Measurements from ENCODE around the gene SHB.

DNA sequence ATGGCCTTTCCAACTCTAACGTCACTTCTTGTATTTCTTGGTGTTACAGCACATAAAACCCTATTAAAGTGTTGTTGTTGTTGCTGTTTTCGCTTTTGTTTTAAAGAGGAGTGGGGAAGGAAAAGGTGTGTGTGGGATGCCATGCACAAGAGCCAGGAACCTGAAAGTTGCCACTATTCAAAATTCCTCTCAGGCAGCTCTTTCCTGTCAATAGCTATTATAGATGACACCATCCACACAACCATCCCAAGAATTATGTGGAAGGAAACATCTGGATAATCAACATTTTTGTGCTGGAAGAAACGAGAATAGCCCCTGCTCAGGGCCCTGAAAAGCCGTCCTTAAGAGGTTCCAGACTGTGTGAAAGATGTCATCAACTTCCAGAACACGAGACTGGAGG is 79.3 kb downstream of the SHB start:
- TF ChIP-seq TAF1 (IDR thresholded peaks at IDR 0.05; ENCODE audit: borderline replicate concordance, insufficient read depth, low read length) = no peak
- TF ChIP-seq, protein P1, sequence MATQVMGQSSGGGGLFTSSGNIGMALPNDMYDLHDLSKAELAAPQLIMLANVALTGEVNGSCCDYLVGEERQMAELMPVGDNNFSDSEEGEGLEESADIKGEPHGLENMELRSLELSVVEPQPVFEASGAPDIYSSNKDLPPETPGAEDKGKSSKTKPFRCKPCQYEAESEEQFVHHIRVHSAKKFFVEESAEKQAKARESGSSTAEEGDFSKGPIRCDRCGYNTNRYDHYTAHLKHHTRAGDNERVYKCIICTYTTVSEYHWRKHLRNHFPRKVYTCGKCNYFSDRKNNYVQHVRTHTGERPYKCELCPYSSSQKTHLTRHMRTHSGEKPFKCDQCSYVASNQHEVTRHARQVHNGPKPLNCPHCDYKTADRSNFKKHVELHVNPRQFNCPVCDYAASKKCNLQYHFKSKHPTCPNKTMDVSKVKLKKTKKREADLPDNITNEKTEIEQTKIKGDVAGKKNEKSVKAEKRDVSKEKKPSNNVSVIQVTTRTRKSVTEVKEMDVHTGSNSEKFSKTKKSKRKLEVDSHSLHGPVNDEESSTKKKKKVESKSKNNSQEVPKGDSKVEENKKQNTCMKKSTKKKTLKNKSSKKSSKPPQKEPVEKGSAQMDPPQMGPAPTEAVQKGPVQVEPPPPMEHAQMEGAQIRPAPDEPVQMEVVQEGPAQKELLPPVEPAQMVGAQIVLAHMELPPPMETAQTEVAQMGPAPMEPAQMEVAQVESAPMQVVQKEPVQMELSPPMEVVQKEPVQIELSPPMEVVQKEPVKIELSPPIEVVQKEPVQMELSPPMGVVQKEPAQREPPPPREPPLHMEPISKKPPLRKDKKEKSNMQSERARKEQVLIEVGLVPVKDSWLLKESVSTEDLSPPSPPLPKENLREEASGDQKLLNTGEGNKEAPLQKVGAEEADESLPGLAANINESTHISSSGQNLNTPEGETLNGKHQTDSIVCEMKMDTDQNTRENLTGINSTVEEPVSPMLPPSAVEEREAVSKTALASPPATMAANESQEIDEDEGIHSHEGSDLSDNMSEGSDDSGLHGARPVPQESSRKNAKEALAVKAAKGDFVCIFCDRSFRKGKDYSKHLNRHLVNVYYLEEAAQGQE (IDR thresholded peaks at IDR 0.05; ENCODE audit: insufficient read depth in 1 of 2, low read depth in 2 of 2, low read length in 2 of 2) = no peak
- TF ChIP-seq POLR2AphosphoS5 (IDR thresholded peaks at IDR 0.05; ENCODE audit: low read depth, low read length) = no peak
